Left ventricle myocardium inferior (tissue), 1 donor: ENCODE data around the gene PXN. TPM values are rescaled to one million over a fixed set of nuclear protein-coding genes. Genes with fewer than 3 reads are reported as not detected.

Experiments
- DNase-seq: peaks from one replicate; pipeline ENCODE4 v3.0.0-alpha.2; 2020
- H3K27ac ChIP-seq: fragments of 200-600 bp; replicated peaks from 2 replicates; pipeline ENCODE4 v1.8.0; 2021
- H3K27me3 ChIP-seq: fragments of 200-600 bp; 2 replicates; pipeline ENCODE4 v1.8.0; 2021; ENCODE audit warnings: low read depth
- H3K36me3 ChIP-seq: fragments of 200-600 bp; 2 replicates; pipeline ENCODE4 v1.8.0; 2021
- H3K4me1 ChIP-seq: fragments of 200-600 bp; 2 replicates; pipeline ENCODE4 v1.8.0; 2021
- H3K4me3 ChIP-seq: fragments of 200-600 bp; 2 replicates; pipeline ENCODE4 v1.8.0; 2021; ENCODE audit warnings: mild to moderate bottlenecking, moderate library complexity
- H3K9me3 ChIP-seq: fragments of 200-600 bp; replicated peaks from 2 replicates; pipeline ENCODE4 v1.8.0; 2021
- intact Hi-C: fragments of 100-400 bp; cut with micrococcal nuclease; formaldehyde crosslinking; loops from one replicate; pipeline ENCODE4 v1.11.0; 2022
- total RNA-seq: library from RNA; stranded (reverse); fragmentation: NEBNext Ultra II Directional; extraction: Animal tissue kit (Norgen Biotek cat#: 25700); gene quantifications from one replicate; pipeline ENCODE4 v1.2.1, GENCODE V29; 2021
- TF ChIP-seq, protein P1 (sequence below): fragments of 200-600 bp; IDR thresholded peaks from 2 replicates; pipeline ENCODE4 v1.8.0; 2021; ENCODE audit warnings: antibody characterized with exemption, mild to moderate bottlenecking, borderline replicate concordance
- donor health status: DM: no; HTN: yes; CAD: no; lungs with severe emphysema.

PXN gene
- total RNA-seq, 1 donor from 2014 or later: 59.8 TPM

GRCh38 chr12:120167529-120168095, 97.9 kb downstream of the PXN start:
- TF ChIP-seq, protein P1, sequence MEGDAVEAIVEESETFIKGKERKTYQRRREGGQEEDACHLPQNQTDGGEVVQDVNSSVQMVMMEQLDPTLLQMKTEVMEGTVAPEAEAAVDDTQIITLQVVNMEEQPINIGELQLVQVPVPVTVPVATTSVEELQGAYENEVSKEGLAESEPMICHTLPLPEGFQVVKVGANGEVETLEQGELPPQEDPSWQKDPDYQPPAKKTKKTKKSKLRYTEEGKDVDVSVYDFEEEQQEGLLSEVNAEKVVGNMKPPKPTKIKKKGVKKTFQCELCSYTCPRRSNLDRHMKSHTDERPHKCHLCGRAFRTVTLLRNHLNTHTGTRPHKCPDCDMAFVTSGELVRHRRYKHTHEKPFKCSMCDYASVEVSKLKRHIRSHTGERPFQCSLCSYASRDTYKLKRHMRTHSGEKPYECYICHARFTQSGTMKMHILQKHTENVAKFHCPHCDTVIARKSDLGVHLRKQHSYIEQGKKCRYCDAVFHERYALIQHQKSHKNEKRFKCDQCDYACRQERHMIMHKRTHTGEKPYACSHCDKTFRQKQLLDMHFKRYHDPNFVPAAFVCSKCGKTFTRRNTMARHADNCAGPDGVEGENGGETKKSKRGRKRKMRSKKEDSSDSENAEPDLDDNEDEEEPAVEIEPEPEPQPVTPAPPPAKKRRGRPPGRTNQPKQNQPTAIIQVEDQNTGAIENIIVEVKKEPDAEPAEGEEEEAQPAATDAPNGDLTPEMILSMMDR: no peak

DNA sequence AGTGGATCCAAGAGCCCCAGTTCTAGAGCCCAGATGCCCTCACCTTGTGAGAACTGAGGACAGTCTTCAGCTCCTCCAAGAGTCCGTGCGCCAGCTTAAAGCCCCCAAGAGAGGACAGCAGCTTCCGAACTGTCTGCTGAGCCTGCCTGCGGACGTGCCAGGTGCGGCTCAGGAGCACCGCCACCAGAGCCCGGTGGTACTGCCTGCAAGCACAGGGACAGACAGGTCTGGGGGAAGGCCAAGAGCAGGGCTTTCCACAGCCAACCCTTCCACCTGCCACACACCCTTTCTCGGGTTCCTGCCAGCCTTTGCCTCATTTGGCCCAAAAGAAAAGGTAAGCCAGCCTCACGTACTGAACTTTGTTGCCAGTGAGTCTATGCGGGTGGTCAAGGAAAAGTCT, 101.2 kb downstream of the PXN start:
- no peak overlapping the region for H3K4me3 ChIP-seq
- no peaks in the 10 kb centered on the region for H3K9me3 ChIP-seq
- DNase-seq: no peak
- H3K27ac ChIP-seq: no peak overlapping the region
- H3K4me1 ChIP-seq: no peaks in the 10 kb centered on the region
- intact Hi-C loops: no loop called here
- H3K27me3 ChIP-seq: no peaks in the 10 kb centered on the region
- TF ChIP-seq, protein P1: no peak
- H3K36me3 ChIP-seq: peaks cover 97% of the 10 kb centered on the region

More at GRCh38 chr12:120167529-120168095, 97.9 kb downstream of the PXN start:
- H3K4me3 ChIP-seq: no peak overlapping the region
- H3K4me1 ChIP-seq: no peaks in the 10 kb centered on the region
- DNase-seq: no peak
- intact Hi-C loops: no loop called here
- peaks cover 97% of the 10 kb centered on the region for H3K36me3 ChIP-seq
- H3K27me3 ChIP-seq: no peaks in the 10 kb centered on the region
- H3K27ac ChIP-seq: no peak overlapping the region
- no peaks in the 10 kb centered on the region for H3K9me3 ChIP-seq

DNA sequence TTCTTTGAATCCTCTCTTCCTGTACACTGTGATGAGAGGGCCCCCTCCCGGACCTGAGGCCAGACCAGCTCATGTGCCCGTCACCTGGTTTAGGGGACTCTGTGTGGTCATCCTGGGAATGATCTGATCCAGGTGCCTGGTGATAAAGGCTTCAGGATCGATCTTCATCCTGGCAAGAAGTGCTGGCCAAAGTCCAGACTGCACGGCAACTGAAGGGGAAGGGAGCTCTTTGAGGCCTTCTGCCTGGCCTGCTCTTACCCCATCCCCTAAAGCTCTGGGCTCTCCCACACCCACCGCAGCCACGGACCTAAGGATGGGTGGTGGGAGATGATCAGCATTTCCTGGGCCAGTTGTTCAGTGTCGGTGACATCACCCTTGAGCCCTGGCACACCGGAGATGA, 102.8 kb downstream of the PXN start:
- H3K27me3 ChIP-seq: no peaks in the 10 kb centered on the region
- H3K27ac ChIP-seq: no peak overlapping the region
- H3K9me3 ChIP-seq: no peaks in the 10 kb centered on the region
- TF ChIP-seq, protein P1: no peak
- no peak for DNase-seq
- H3K36me3 ChIP-seq: peaks cover 97% of the 10 kb centered on the region
- H3K4me1 ChIP-seq: no peaks in the 10 kb centered on the region
- intact Hi-C loops: no loop called here
- no peak overlapping the region for H3K4me3 ChIP-seq

- peaks cover 97% of the 10 kb centered on the region for H3K36me3 ChIP-seq
- no peak overlapping the region for H3K4me3 ChIP-seq
- TF ChIP-seq, protein P1: no peak
- H3K27ac ChIP-seq: no peak overlapping the region
- H3K4me1 ChIP-seq: no peaks in the 10 kb centered on the region
- H3K9me3 ChIP-seq: no peaks in the 10 kb centered on the region
- intact Hi-C loops: no loop called here
- H3K27me3 ChIP-seq: no peaks in the 10 kb centered on the region
- no peak for DNase-seq
Observed at GRCh38 chr12:120161852-120162251, 103.7 kb downstream of the PXN start.

Other genes starting within 250 kb of the PXN start
- gene RAB35, start 149.0 kb downstream of the PXN start, total RNA-seq: 21.9 TPM
- gene GCN1, start 71.0 kb downstream of the PXN start, total RNA-seq: 36.0 TPM
- gene RPLP0, start 64.6 kb downstream of the PXN start, total RNA-seq: 712 TPM
- gene RNU4-2, start 26.2 kb upstream of the PXN start, total RNA-seq: 22,484 TPM
- gene RNU4-1, start 27.5 kb upstream of the PXN start, total RNA-seq: 2,088 TPM
- gene SIRT4, start 36.6 kb upstream of the PXN start, total RNA-seq: 6.5 TPM
- gene PLA2G1B, start 62.0 kb upstream of the PXN start, total RNA-seq: not detected
- gene MSI1, start 103.4 kb upstream of the PXN start, total RNA-seq: 4.8 TPM
- 142 TPM for gene COX6A1, start 172.4 kb upstream of the PXN start, total RNA-seq
- 17.9 TPM for gene TRIAP1, start 180.7 kb upstream of the PXN start, total RNA-seq
- 12.0 TPM for gene GATC, start 180.7 kb upstream of the PXN start, total RNA-seq
- gene SRSF9, start 204.0 kb upstream of the PXN start, total RNA-seq: 34.4 TPM
- 175 TPM for gene DYNLL1, start 230.4 kb upstream of the PXN start, total RNA-seq